Measurements from ENCODE around the gene CCHCR1.

The CCHCR1 gene

GRCh38 chr6:31122791-31123706, 34.6 kb downstream of the CCHCR1 start:
- no peak overlapping the region for H3K9ac ChIP-seq (ENCODE audit: low read length)
- no peak overlapping the region for H3K4me3 ChIP-seq (ENCODE audit: low read length)
- H4K20me1 ChIP-seq (ENCODE audit: insufficient read depth, low read length), result no peaks in the 10 kb centered on the region
- TF ChIP-seq CTCF (IDR thresholded peaks at IDR 0.05; ENCODE audit: low read depth, low read length) (no peak), EZH2phosphoT487 (IDR thresholded peaks at IDR 0.05; ENCODE audit: low read depth) (no peak)
- H3K9me3 ChIP-seq (ENCODE audit: insufficient read depth, low read length), result no peaks in the 10 kb centered on the region
- H3K36me3 ChIP-seq (replicated peaks; ENCODE audit: low read depth, low read length), result no peaks in the 10 kb centered on the region
- H3K4me1 ChIP-seq (ENCODE audit: low read length), result peaks cover 3% of the 10 kb centered on the region
- H3K79me2 ChIP-seq (ENCODE audit: low read length), result no peaks in the 10 kb centered on the region
- H3K27me3 ChIP-seq (ENCODE audit: low read depth, low read length), result no peaks in the 10 kb centered on the region
- no peak overlapping the region for H3K27ac ChIP-seq (ENCODE audit: low read length)
- no peak overlapping the region for H3K4me2 ChIP-seq (ENCODE audit: low read length)
- H2AFZ ChIP-seq (ENCODE audit: low read depth, low read length), result no peak overlapping the region

GRCh38 chr6:31121131-31121790, 36.3 kb downstream of the CCHCR1 start:
- Histone ChIP-seq H3K4me1 (ENCODE audit: low read length) (no peaks in the 10 kb centered on the region), H3K27me3 (ENCODE audit: low read depth, low read length) (no peaks in the 10 kb centered on the region), H3K9ac (ENCODE audit: low read length) (no peak overlapping the region), H3K36me3 (replicated peaks; ENCODE audit: low read depth, low read length) (no peaks in the 10 kb centered on the region), H3K79me2 (ENCODE audit: low read length) (no peaks in the 10 kb centered on the region), H3K4me3 (ENCODE audit: low read length) (no peak overlapping the region), H3K9me3 (ENCODE audit: insufficient read depth, low read length) (no peaks in the 10 kb centered on the region), H3K27ac (ENCODE audit: low read length) (no peak overlapping the region), H3K4me2 (ENCODE audit: low read length) (no peak overlapping the region), H4K20me1 (ENCODE audit: insufficient read depth, low read length) (no peaks in the 10 kb centered on the region), H2AFZ (ENCODE audit: low read depth, low read length) (no peak overlapping the region)
- TF ChIP-seq CTCF (IDR thresholded peaks at IDR 0.05; ENCODE audit: low read depth, low read length) (no peak), EZH2phosphoT487 (IDR thresholded peaks at IDR 0.05; ENCODE audit: low read depth) (no peak)

GRCh38 chr6:31120151-31120915, 37.3 kb downstream of the CCHCR1 start, which contains the start of gene CDSN:
CDSN (minus strand) TSS chr6:31120446; CDS start chr6:31120419, 27 bp downstream.
- Histone ChIP-seq H3K36me3 (replicated peaks; ENCODE audit: low read depth, low read length) (no peaks in the 10 kb centered on the region), H3K27me3 (ENCODE audit: low read depth, low read length) (no peaks in the 10 kb centered on the region), H3K9ac (ENCODE audit: low read length) (no peak within 1 kb of the TSS), H4K20me1 (ENCODE audit: insufficient read depth, low read length) (no peaks in the 10 kb centered on the region), H2AFZ (ENCODE audit: low read depth, low read length) (no peak within 1 kb of the TSS), H3K79me2 (ENCODE audit: low read length) (no peaks in the 10 kb centered on the region), H3K27ac (ENCODE audit: low read length) (no peak within 1 kb of the TSS), H3K4me2 (ENCODE audit: low read length) (no peak within 1 kb of the TSS), H3K4me1 (ENCODE audit: low read length) (peaks cover 7% of the 10 kb centered on the region), H3K4me3 (ENCODE audit: low read length) (no peak within 1 kb of the TSS), H3K9me3 (ENCODE audit: insufficient read depth, low read length) (no peaks in the 10 kb centered on the region)
- TF ChIP-seq EZH2phosphoT487 (IDR thresholded peaks at IDR 0.05; ENCODE audit: low read depth) (no peak), CTCF (IDR thresholded peaks at IDR 0.05; ENCODE audit: low read depth, low read length) (no peak)

All from OCI-LY3 (cell line).